Umbilical cord (tissue), 2 donors: ENCODE measurements around the gene SLC35F3. TPM values are rescaled to one million over a fixed set of nuclear protein-coding genes. Genes with fewer than 3 reads are reported as not detected.
"Not testable (repeated sequence)": the region's sequence is repeated elsewhere in the genome, so short reads cannot be mapped to it uniquely, and the experiment has no call there.

Source experiments
- DNase-seq: peaks from one replicate; pipeline ENCODE4 v3.0.0-alpha.2; 2015; ENCODE audit warnings: low spot score
- total RNA-seq: library from RNA; depleted of rRNA; stranded (reverse); fragments of >200 nt; gene quantifications from one replicate; pipeline ENCODE4 v1.2.3, GENCODE V29; 2014; ENCODE audit warnings: low replicate concordance; ENCODE audit not compliant: insufficient read depth

SLC35F3 gene
- total RNA-seq, 1 donor from 2014 or later = 0.24 TPM

- no peak for DNase-seq
These were observed 384.5 kb downstream of the SLC35F3 start for GRCh38 chr1:234288946-234289345.

- no peak for DNase-seq
These were observed 385.2 kb downstream of the SLC35F3 start for GRCh38 chr1:234289538-234290305.

DNA sequence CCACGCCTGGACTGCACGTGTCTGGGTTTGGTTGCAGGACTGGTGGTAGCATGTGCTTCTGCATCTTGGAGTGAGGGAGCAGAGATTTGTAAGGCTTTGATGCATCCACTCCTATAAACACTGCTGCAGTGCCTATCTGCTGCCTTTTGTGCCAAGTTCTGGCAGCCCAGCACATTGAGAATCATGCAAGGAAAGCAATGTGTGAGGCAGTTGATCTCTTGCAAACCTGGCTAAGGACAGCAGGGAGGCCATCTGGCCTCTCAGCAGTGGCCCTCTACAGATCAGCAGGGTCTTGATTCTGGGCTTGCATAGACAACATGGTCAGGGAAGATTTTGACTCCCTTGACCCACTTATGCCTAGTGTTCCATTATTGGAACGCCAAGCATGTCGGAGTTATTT, 387.5 kb downstream of the SLC35F3 start:
- no peak for DNase-seq

DNA sequence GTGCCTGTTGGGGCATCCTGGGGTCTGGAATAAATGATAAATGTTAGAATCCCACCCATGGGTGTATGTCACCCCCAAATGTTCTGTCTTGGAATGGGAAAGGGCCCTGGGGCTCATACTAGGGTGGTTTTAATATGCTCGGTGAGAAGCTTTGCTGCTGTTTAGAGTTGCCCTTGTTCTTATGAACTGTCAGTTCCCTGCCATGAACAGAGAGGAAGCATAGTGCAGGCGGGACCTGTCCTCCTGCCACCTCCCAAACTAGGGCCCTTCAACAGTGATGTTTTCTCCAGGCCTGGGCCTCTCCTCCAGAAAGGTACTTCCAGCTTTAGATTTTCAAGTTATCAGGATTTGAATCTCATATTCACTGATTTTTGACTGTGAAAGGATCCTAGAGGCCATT, 388.1 kb downstream of the SLC35F3 start:
- DNase-seq = no peak

GRCh38 chr1:234294109-234294817, 389.8 kb downstream of the SLC35F3 start:
- DNase-seq = no peak

GRCh38 chr1:234295068-234295467, 390.6 kb downstream of the SLC35F3 start:
- no peak for DNase-seq

- no peak for DNase-seq
These were observed 391.1 kb downstream of the SLC35F3 start for GRCh38 chr1:234295626-234296025.

- DNase-seq = no peak
These were observed 392.0 kb downstream of the SLC35F3 start for GRCh38 chr1:234296496-234296895.

- DNase-seq = no peak
These were observed 393.2 kb downstream of the SLC35F3 start for GRCh38 chr1:234297668-234298067.

- DNase-seq = no peak
These were observed 395.6 kb downstream of the SLC35F3 start for GRCh38 chr1:234300096-234300495.

DNA sequence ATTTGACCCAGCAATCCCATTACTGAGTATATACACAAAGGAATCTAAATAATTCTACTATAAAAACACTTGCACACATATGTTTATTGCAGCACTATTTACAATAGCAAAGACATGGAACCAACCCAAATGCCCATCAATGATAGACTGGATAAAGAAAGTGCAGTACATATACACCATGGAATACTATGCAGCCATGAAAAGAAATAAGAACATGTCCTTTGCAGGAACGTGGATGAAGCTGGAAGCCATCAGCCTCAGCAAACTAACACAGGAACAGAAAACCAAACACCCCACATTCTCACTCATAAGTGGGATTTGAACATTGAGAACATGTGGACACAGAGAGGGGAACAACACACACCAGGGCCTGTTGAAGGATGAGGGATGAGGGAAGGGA, 397.2 kb downstream of the SLC35F3 start:
- not testable (repeated sequence) for DNase-seq

GRCh38 chr1:234302354-234302962, 398.0 kb downstream of the SLC35F3 start:
- no peak for DNase-seq

DNA sequence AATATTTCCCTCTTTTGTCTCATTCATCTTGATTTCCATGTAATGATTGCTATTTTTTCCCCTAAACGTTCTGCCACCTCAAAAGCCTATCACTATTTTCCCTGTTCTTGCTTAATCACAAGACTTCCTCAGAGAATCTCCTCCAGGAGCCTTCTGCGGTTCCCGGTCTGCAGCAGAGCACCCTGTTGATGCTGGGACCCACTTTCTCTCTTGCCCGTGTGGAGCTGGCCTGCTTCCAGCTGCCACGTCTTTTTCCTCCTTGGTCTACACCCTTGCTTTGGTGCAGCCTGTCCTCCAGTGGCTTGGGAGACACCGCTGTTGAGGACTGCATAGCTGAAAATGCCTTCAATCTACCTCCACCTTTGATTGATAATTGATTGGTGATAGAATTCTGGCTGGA, 398.8 kb downstream of the SLC35F3 start:
- no peak for DNase-seq

DNA sequence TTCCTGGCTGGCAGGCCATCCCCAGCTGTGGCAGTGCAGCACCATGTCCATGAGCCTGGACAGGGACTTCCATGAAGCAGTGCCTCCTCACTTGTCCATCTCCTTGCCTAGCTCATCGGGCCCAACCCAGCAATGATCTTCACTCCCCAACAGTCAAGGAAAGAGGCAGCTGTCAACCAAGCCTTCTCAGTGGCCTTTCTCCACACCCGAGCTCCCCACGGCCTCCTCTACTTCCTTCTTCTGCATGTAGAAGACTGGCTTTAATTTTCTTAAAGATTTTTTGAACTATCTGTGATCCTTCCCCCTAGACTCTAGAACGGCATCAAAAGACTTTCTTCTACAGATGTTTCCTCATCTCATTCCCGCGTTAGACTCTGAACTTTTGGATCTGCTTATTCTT, 403.2 kb downstream of the SLC35F3 start:
- no peak for DNase-seq

DNA sequence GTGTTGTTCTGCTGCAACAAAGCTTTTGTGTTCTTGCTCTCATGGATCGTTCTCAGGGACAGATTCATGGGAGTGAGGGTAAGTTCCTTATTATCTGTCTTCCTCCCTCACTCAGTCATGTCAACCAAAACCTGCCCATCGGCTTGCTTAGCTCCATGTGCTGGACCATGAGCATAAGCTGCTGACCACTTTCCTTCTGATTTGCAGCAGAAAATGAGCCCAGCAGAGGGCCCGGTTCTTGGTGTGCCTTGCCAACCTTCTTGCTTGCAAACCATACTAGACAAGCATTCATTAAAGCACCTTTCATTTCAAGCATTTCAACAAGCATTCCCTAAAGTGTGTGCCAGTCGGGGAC, 404.7 kb downstream of the SLC35F3 start:
- no peak for DNase-seq

- DNase-seq = peak; percentile 45
These were observed 405.4 kb downstream of the SLC35F3 start for GRCh38 chr1:234309598-234310459.

GRCh38 chr1:234310460-234310817, 406.0 kb downstream of the SLC35F3 start:
- no peak for DNase-seq

DNA sequence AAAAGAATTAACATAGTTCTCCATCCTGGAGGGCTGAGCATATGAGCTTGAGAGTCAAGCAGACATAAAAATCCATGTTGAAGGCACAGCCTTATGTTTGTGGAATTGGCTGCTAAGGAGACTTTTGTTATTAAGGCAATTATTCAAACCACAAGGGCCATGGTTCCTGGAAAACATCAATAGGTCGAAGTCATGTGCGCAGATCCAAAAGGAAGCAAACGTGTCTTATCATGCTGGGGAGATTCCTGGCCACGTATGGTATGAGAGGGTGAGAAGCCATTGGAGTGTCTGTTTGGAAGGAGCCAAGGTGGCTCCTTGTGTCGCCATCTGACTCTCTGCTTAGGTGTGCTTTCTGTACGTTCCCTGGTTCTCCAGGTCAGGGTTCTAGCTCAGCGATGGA, 406.9 kb downstream of the SLC35F3 start:
- no peak for DNase-seq

- no peak for DNase-seq
These were observed 408.7 kb downstream of the SLC35F3 start for GRCh38 chr1:234313171-234313570.

DNA sequence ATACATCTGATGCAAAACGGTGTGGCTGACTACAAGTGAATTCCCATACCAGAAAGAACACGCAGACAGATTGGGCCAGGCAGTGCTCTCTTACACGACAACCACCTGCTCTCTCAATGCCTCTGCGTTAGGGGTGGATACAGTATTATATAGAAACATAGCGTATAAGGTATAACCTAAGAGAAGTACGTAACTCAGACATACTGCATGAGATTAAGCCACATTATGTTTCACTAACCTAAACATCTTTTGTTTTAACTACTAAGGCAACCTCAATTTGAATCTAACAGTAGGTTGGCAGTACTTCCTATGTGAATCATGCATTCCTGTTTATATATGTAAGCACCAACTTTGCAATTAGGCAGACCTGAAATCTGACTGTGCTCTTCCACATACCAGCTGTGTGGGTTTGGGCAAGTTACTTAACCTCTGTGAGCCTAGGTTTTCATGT, 410.6 kb downstream of the SLC35F3 start:
- peak; percentile 17 for DNase-seq

DNA sequence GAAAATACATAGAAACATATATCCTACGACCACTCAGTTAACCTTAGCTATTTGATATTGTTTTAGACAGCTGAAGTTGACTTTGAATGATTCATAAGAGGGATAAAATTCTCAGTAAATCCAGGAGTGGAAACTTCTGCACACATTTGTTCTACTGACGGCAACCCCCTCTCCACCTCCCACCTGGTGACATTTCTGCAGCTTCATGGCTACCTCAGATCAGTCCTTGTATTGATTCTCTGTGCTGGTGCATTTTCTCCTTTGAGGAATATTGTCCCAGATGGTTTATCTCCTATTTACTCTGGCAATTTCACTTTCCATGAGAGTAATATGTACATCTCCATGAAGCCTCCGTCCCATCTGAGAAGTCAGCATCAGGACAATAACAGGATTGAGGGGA, 411.1 kb downstream of the SLC35F3 start:
- DNase-seq = no peak

GRCh38 chr1:234316486-234316885, 412.0 kb downstream of the SLC35F3 start:
- DNase-seq = no peak
